ENCODE data around the gene KRT86. TPM values are rescaled to one million over a fixed set of nuclear protein-coding genes. Genes with fewer than 3 reads are reported as not detected.
"Not testable (repeated sequence)": the region's sequence is repeated elsewhere in the genome, so short reads cannot be mapped to it uniquely, and the experiment has no call there.

Gene KRT86
- total and polyA plus RNA-seq, 3 donors from 2014 or later = 2.3 to 4.0 (median 3.2) TPM

- no peak overlapping the region for H3K27ac ChIP-seq
- no peaks in the 10 kb centered on the region for H3K36me3 ChIP-seq (ENCODE audit: low read depth, missing control alignments)
- TF ChIP-seq CTCF (IDR thresholded peaks at IDR 0.05) (no peak), POLR2A (IDR thresholded peaks at IDR 0.05) (no peak)
- H3K4me1 ChIP-seq = no peaks in the 10 kb centered on the region
- no peak overlapping the region for H3K4me3 ChIP-seq
- H3K27me3 ChIP-seq = no peaks in the 10 kb centered on the region
- 44 to 72% methylated on average over 2 of the region's 2 CpGs for WGBS, 2 donors
- no peak for DNase-seq
- intact Hi-C loops (cut with DNase I; ENCODE audit: low total_unique reads) = no loop called here
- H3K9me3 ChIP-seq = no peaks in the 10 kb centered on the region
These were observed 17.9 kb upstream of the KRT86 start for GRCh38 chr12:52256584-52256935.

GRCh38 chr12:52257074-52257551, 17.3 kb upstream of the KRT86 start:
- Histone ChIP-seq H3K4me3 (no peak overlapping the region), H3K36me3 (ENCODE audit: low read depth, missing control alignments) (no peaks in the 10 kb centered on the region), H3K9me3 (no peaks in the 10 kb centered on the region), H3K4me1 (no peaks in the 10 kb centered on the region), H3K27me3 (no peaks in the 10 kb centered on the region), H3K27ac (no peak overlapping the region)
- no peak for DNase-seq
- intact Hi-C loops (cut with DNase I; ENCODE audit: low total_unique reads) = no loop called here
- 90 to 91% methylated on average over 4 of the region's 4 CpGs for WGBS, 2 donors
- no peak for TF ChIP-seq CTCF (IDR thresholded peaks at IDR 0.05)

DNA sequence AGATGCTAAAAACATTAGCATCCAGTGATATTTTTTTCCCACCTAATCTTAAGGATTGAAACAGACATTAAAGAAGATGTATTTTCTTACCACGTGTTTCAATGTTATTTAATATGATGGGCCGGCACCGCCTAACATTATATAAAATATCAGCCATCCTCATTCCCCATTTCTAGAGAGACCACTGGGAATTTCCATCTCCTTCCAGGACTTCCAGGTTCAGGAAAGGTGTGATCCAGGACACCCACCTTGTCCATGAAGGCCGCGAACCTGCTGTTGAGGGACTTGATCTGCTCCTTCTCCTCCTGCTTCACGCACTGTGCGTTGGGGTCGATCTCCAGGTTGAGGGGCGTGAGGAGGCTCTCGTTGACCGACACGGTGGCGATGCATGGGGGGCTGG, 16.5 kb upstream of the KRT86 start:
- H3K27me3 ChIP-seq; H3K4me1 ChIP-seq; DNase-seq; H3K27ac ChIP-seq; H3K9me3 ChIP-seq; H3K36me3 ChIP-seq (ENCODE audit: low read depth, missing control alignments); intact Hi-C loops (cut with DNase I; ENCODE audit: low total_unique reads): not testable (repeated sequence)
- 46 to 52% methylated on average over 8 to 13 of the region's 13 CpGs for WGBS, 2 donors
- H3K4me3 ChIP-seq = peak overlapping the region in 1 of 2 donors; percentile 43

GRCh38 chr12:52258335-52258901, 16.0 kb upstream of the KRT86 start:
- no peaks in the 10 kb centered on the region for H3K4me1 ChIP-seq
- H3K36me3 ChIP-seq (ENCODE audit: low read depth, missing control alignments) = no peaks in the 10 kb centered on the region
- DNase-seq = peak; percentile 21
- peak overlapping the region; percentile 15 to 43 for H3K4me3 ChIP-seq
- intact Hi-C loops (cut with DNase I; ENCODE audit: low total_unique reads) = no loop called here
- no peaks in the 10 kb centered on the region for H3K27me3 ChIP-seq
- no peak overlapping the region for H3K27ac ChIP-seq
- TF ChIP-seq CTCF (IDR thresholded peaks at IDR 0.05) (no peak), POLR2A (IDR thresholded peaks at IDR 0.05) (no peak)
- no peaks in the 10 kb centered on the region for H3K9me3 ChIP-seq
- 4% methylated on average over 25 of the region's 72 CpGs; no CpG with 5 or more reads in 1 of the 2 donors for WGBS, 2 donors

GRCh38 chr12:52259657-52260243, 14.7 kb upstream of the KRT86 start:
- Histone ChIP-seq H3K4me3 (no peak overlapping the region), H3K27ac (no peak overlapping the region), H3K4me1 (no peaks in the 10 kb centered on the region), H3K27me3 (no peaks in the 10 kb centered on the region), H3K9me3 (no peaks in the 10 kb centered on the region), H3K36me3 (ENCODE audit: low read depth, missing control alignments) (no peaks in the 10 kb centered on the region)
- intact Hi-C loops (cut with DNase I; ENCODE audit: low total_unique reads) = no loop called here
- DNase-seq = no peak
- WGBS, 2 donors = 78 to 86% methylated on average over 6 of the region's 6 CpGs
- no peak for TF ChIP-seq CTCF (IDR thresholded peaks at IDR 0.05)
- TF ChIP-seq POLR2A (IDR thresholded peaks at IDR 0.05) = no peak
